NCI-H1417 (cell line): ENCODE results near the gene KCNT1.
"Not testable (repeated sequence)": the region's sequence is repeated elsewhere in the genome, so short reads cannot be mapped to it uniquely, and the experiment has no call there.

Source experiments
- DNase-seq, 3 experiments: peaks; one replicate each; lab custom pipeline; 2025; lab: John Stamatoyannopoulos, UW

Gene KCNT1

GRCh38 chr9:135672786-135673185 is 29.2 kb upstream of the KCNT1 start:
- not testable (repeated sequence) for DNase-seq

GRCh38 chr9:135673941-135674340 is 28.0 kb upstream of the KCNT1 start:
- DNase-seq = no peak

GRCh38 chr9:135674977-135675376 is 27.0 kb upstream of the KCNT1 start:
- DNase-seq = no peak

- DNase-seq = no peak
Observed at GRCh38 chr9:135676891-135677290, 25.1 kb upstream of the KCNT1 start.

GRCh38 chr9:135677641-135678168 is 24.3 kb upstream of the KCNT1 start:
- peak in 1 of 3 experiments; percentile 43 for DNase-seq

GRCh38 chr9:135678236-135679017 is 23.6 kb upstream of the KCNT1 start:
- no peak for DNase-seq

GRCh38 chr9:135680056-135680455 is 21.9 kb upstream of the KCNT1 start:
- DNase-seq = no peak

- DNase-seq = no peak
Observed at GRCh38 chr9:135681161-135681560, 20.8 kb upstream of the KCNT1 start.

GRCh38 chr9:135683401-135684034 is 18.5 kb upstream of the KCNT1 start:
- peak in 1 of 3 experiments; percentile 7 for DNase-seq

GRCh38 chr9:135684691-135685090 is 17.3 kb upstream of the KCNT1 start:
- DNase-seq = no peak

GRCh38 chr9:135687216-135687615 is 14.8 kb upstream of the KCNT1 start:
- no peak for DNase-seq

GRCh38 chr9:135689011-135689410 is 13.0 kb upstream of the KCNT1 start:
- no peak for DNase-seq

GRCh38 chr9:135690836-135691570 is 11.0 kb upstream of the KCNT1 start:
- DNase-seq = no peak

GRCh38 chr9:135692410-135692809 is 9.6 kb upstream of the KCNT1 start:
- DNase-seq = no peak

GRCh38 chr9:135693265-135693664 is 8.7 kb upstream of the KCNT1 start:
- DNase-seq = peak in 2 of 3 experiments; percentile 49 to 51

- DNase-seq = no peak
Observed at GRCh38 chr9:135693771-135694170, 8.2 kb upstream of the KCNT1 start.

GRCh38 chr9:135694414-135694813 is 7.6 kb upstream of the KCNT1 start:
- DNase-seq = no peak

GRCh38 chr9:135695036-135695435 is 6.9 kb upstream of the KCNT1 start:
- no peak for DNase-seq

GRCh38 chr9:135695642-135696041 is 6.3 kb upstream of the KCNT1 start:
- peak in 2 of 3 experiments; percentile 57 to 72 for DNase-seq

GRCh38 chr9:135696446-135696845 is 5.5 kb upstream of the KCNT1 start:
- no peak for DNase-seq

GRCh38 chr9:135697226-135697625 is 4.8 kb upstream of the KCNT1 start:
- DNase-seq = no peak

GRCh38 chr9:135698236-135698635 is 3.7 kb upstream of the KCNT1 start:
- DNase-seq = no peak

GRCh38 chr9:135698767-135699166 is 3.2 kb upstream of the KCNT1 start:
- DNase-seq = peak in 1 of 3 experiments; percentile 20
